KOPT-K1 (cell line): ENCODE results near the gene CA12.
"Not testable (repeated sequence)": the region's sequence is repeated elsewhere in the genome, so short reads cannot be mapped to it uniquely, and the experiment has no call there.

Source experiments
- H3K27ac ChIP-seq: fragments of 200-600 bp; sonication (generic); 2 replicates; pipeline ENCODE4 v1.5.1; 2016; ENCODE audit warnings: antibody characterized with exemption, mild to moderate bottlenecking, low read depth, low read length; ENCODE audit not compliant: poor library complexity, severe bottlenecking
- H3K36me3 ChIP-seq: fragments of 200-600 bp; sonication (generic); 2 replicates; pipeline ENCODE4 v1.5.1; 2017; ENCODE audit warnings: antibody characterized with exemption, mild to moderate bottlenecking, low read length, moderate library complexity; ENCODE audit not compliant: insufficient read depth
- H3K9me3 ChIP-seq: fragments of 200-600 bp; sonication (generic); 2 replicates; pipeline ENCODE4 v1.5.1; 2017; ENCODE audit warnings: antibody characterized with exemption, low read length, mild to moderate bottlenecking; ENCODE audit not compliant: insufficient read depth, poor library complexity, severe bottlenecking

Gene CA12

GRCh38 chr15:63381301-63382204 is at the start of gene CA12:
CA12 (minus strand) TSS chr15:63381846; CDS start chr15:63381720, 126 bp downstream.
- no peaks in the 10 kb centered on the region for H3K36me3 ChIP-seq
- H3K9me3 ChIP-seq, result no peaks in the 10 kb centered on the region
- no peak within 1 kb of the TSS for H3K27ac ChIP-seq

DNA sequence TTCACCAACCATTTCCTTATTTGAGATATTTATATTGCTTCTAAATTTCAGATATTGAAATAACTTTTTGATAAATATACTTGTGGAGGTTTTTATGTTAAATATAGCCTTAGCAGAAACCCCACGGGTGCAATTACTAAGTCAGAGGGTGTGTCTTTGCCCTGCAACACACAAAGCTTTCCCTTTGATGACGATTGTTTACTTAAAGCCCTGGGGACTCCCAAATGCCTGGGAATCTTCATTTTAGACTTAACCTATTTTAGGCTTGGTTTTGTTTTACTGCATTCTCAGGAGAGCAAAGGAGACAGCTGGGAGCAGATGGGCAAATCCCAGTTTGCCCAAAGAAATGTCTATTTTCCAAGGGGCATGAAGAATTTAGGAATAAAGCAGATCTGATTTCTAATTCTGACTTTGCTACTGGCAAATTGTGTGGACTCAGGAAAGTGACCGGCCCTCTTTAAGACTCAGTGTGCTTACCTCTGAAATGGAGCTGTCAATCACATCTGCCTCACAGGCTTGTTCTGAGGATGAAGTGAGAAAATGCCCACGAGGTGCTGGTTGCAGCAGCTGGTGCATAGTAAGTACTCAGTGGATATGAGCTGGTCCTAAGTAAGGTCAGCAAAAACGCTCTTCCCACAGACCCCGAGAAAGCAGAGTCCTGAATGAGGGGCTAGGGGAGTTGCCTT is 49.3 kb upstream of the CA12 start:
- Histone ChIP-seq H3K27ac (no peak overlapping the region), H3K36me3 (no peaks in the 10 kb centered on the region), H3K9me3 (no peaks in the 10 kb centered on the region)

- Histone ChIP-seq H3K9me3 (no peaks in the 10 kb centered on the region), H3K36me3 (no peaks in the 10 kb centered on the region), H3K27ac (no peak overlapping the region)
Measured at GRCh38 chr15:63426552-63426951, 44.9 kb upstream of the CA12 start.

GRCh38 chr15:63425426-63425985 is 43.9 kb upstream of the CA12 start:
- H3K36me3 ChIP-seq, result no peaks in the 10 kb centered on the region
- H3K27ac ChIP-seq, result no peak overlapping the region
- H3K9me3 ChIP-seq, result no peaks in the 10 kb centered on the region

DNA sequence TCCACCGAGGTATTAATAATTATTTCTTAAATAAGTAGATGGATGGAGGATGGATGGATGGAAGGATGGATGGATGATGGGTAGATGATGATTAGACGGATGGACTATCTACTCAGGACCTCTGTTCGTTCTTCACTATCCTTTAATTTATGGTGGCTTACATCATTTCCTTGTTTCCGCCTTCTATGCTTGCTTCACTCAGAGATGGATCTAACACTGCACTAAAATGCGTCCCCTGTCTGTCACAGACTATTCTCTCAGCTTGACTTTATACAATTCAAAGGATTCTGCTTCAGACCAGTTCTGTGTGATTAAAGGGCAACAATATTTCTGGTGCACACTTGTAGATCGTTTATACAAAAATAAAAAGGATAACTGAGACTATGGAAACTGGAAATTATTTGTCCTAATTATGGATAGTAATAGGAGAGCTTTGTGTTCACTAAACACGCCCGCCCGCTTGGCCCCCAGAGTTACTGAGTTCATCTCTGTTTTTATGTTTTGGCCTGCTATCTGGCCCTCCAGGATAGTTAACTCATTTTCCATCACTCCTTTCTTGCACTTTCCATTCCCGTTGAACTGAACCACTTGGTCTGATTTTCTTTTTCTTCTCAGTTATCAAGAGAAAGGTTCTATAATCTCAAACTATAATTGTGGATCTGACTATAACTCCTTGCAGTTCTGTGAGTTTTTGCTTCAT is 41.4 kb upstream of the CA12 start:
- no peak overlapping the region for H3K27ac ChIP-seq
- H3K36me3 ChIP-seq, result no peaks in the 10 kb centered on the region

GRCh38 chr15:63421433-63421832 is 39.8 kb upstream of the CA12 start:
- no peaks in the 10 kb centered on the region for H3K36me3 ChIP-seq
- H3K27ac ChIP-seq, result no peak overlapping the region
- no peaks in the 10 kb centered on the region for H3K9me3 ChIP-seq

More for the DNA sequence above, 41.4 kb upstream of the CA12 start:
- H3K9me3 ChIP-seq, result no peaks in the 10 kb centered on the region

DNA sequence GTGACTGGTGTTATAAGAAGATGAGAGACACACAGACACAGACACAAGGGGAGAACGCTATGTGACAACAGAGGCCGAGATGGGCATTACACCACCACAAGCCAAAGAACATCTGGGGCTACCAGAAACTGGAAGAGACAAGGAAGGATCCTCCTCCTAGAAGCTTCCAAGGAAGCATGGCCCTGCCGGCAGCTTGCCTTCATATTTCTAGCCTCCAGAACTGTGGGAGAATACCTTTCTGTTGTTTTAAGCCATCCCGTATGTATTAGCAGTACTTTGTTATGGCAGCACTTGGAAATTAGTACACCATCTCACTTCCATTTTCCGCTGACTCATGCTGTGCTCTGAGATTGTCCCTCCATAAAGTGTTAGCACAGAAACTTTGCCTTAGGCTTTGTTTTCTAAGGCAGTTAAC is 38.7 kb upstream of the CA12 start:
- Histone ChIP-seq H3K27ac (no peak overlapping the region), H3K9me3 (no peaks in the 10 kb centered on the region), H3K36me3 (no peaks in the 10 kb centered on the region)

DNA sequence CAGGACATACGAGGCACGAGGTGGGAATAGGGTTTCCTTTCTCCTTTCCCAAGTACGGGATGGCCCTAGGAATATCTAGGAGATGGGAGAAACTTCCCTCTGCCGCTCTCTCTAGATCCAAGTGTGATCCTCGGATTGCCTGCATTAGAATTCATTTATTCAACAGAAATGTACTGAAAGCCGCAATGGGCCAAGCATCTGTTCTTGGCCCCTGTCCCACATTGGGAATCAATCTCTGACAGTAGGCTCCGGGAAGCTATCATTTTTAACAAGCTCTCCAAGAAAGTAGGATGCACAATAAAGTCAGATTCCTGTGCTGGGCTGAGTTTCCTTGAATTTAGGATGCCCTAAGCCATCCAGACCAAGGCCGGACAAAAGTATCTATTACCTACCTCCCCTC is 37.2 kb upstream of the CA12 start:
- H3K27ac ChIP-seq, result no peak overlapping the region
- H3K9me3 ChIP-seq, result no peaks in the 10 kb centered on the region
- H3K36me3 ChIP-seq, result no peaks in the 10 kb centered on the region

DNA sequence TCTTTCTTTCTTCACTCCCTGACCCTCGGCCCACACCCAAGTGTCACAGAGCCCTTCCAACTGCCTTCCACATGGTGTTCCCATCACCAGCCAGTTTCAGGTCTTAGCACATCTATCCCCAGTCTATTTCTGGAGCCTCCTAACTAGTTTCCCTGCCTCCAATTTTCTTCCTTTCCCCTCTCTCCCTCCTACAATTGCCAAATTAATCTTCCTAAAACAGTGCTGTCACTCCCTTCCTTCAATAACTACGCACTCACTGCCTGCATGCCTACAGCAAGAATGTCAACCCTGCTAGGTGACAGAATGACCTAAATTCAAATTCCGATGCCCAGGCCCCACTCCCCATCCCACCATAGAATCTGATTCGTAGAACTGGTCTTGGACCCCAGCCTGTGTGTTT is 36.1 kb upstream of the CA12 start:
- no peak overlapping the region for H3K27ac ChIP-seq
- H3K36me3 ChIP-seq, result no peaks in the 10 kb centered on the region
- no peaks in the 10 kb centered on the region for H3K9me3 ChIP-seq

- not testable (repeated sequence) for H3K36me3 ChIP-seq, H3K27ac ChIP-seq, H3K9me3 ChIP-seq
Measured at GRCh38 chr15:63417274-63417673, 35.6 kb upstream of the CA12 start.

- no peaks in the 10 kb centered on the region for H3K9me3 ChIP-seq
- H3K36me3 ChIP-seq, result no peaks in the 10 kb centered on the region
- H3K27ac ChIP-seq, result no peak overlapping the region
Measured at GRCh38 chr15:63414474-63415120, 33.0 kb upstream of the CA12 start.

DNA sequence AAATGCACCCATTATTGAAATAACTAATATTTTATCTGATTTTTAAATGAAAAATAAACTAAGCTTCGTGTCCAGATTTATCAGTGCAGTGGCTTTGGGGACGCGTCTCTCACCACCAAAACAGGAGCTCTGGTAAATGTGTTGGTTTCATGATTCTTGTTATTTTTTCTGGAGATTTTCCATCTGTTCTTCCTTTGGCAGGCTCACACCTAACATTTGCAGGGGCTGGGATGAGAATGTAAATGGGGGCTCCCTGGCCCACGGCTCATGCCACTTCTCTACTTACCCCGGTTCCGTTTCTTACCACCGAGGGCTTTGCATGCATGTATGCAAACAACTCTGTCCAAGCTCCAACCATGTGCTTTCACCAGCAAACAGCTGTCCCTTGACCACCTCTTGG is 30.9 kb upstream of the CA12 start:
- no peaks in the 10 kb centered on the region for H3K36me3 ChIP-seq
- no peaks in the 10 kb centered on the region for H3K9me3 ChIP-seq
- no peak overlapping the region for H3K27ac ChIP-seq

- no peak overlapping the region for H3K27ac ChIP-seq
- H3K9me3 ChIP-seq, result no peaks in the 10 kb centered on the region
- no peaks in the 10 kb centered on the region for H3K36me3 ChIP-seq
Measured at GRCh38 chr15:63411866-63412265, 30.2 kb upstream of the CA12 start.

- Histone ChIP-seq H3K9me3 (no peaks in the 10 kb centered on the region), H3K27ac (no peak overlapping the region), H3K36me3 (no peaks in the 10 kb centered on the region)
Measured at GRCh38 chr15:63409179-63409578, 27.5 kb upstream of the CA12 start.
